Naive thymus-derived CD4-positive, alpha-beta T cell (primary cell): ENCODE measurements around the gene TAF6. TPM values are rescaled to one million over a fixed set of nuclear protein-coding genes. Genes with fewer than 3 reads are reported as not detected.

Experiments
- ATAC-seq: fragments of 150-1000 bp; cut with Tn5 transposase; 2 replicates; pipeline ENCODE4 v1.10.0; 2021; ENCODE audit warnings: mild to moderate bottlenecking, moderate library complexity
- CTCF ChIA-PET: fragments of 350-600 bp; sonication (Branson Sonifier 250); formaldehyde crosslinking; loops from one replicate; lab custom pipeline; 2021; ENCODE audit warnings: antibody characterized with exemption; lab: Charles Lee
- POLR2A ChIA-PET: fragments of 350-600 bp; sonication (Branson Sonifier 250); formaldehyde crosslinking; loops from one replicate; lab custom pipeline; 2021; ENCODE audit warnings: antibody characterized with exemption, inconsistent platforms; lab: Charles Lee
- DNase-seq, 9 donors: peaks; one replicate each; pipeline versions ENCODE4 v3.0.0 to v3.0.0-alpha.2; 2020 to 2022; ENCODE audit warnings: mixed read lengths in 1 of 9
- H3K27ac ChIP-seq: one replicate; pipeline ENCODE4 v1.7.0; 2013; ENCODE audit warnings: mild to moderate bottlenecking, low read depth, low read length, moderate library complexity
- H3K27me3 ChIP-seq, 2 donors: one replicate each; pipeline ENCODE4 v1.7.0; 2013; ENCODE audit warnings: low read length in 2 of 2, mild to moderate bottlenecking in 2 of 2, moderate library complexity in 2 of 2; ENCODE audit not compliant: control insufficient read depth in 2 of 2, insufficient read depth in 2 of 2
- H3K36me3 ChIP-seq, 3 experiments: 1 replicate in 2 of 3; 2 replicates in 1 of 3; pipeline ENCODE4 v1.7.0; 2013; ENCODE audit warnings: low read length in 3 of 3, mild to moderate bottlenecking in 3 of 3, moderate library complexity in 1 of 3; ENCODE audit not compliant: insufficient read depth in 3 of 3, control insufficient read depth in 2 of 3
- H3K4me1 ChIP-seq, 2 donors: one replicate each; pipeline ENCODE4 v1.7.0; 2013; ENCODE audit warnings: low read length in 2 of 2, mild to moderate bottlenecking in 2 of 2, moderate library complexity in 1 of 2; ENCODE audit not compliant: control insufficient read depth in 2 of 2, insufficient read depth in 2 of 2
- H3K4me3 ChIP-seq: 2 replicates; pipeline ENCODE4 v1.7.0; 2013; ENCODE audit warnings: mild to moderate bottlenecking, low read length
- H3K9me3 ChIP-seq, 3 experiments: 1 replicate in 2 of 3; 2 replicates in 1 of 3; pipeline ENCODE4 v1.7.0; 2013; ENCODE audit warnings: low read length in 3 of 3; ENCODE audit not compliant: control insufficient read depth in 2 of 3
- H3K27ac Mint-ChIP-seq, 9 donors: one replicate each; pipeline ENCODE4 v1.8.0; 2020 to 2022; ENCODE audit warnings: mixed read lengths in 9 of 9, mild to moderate bottlenecking in 8 of 9, moderate library complexity in 5 of 9, inconsistent platforms in 2 of 9
- H3K27me3 Mint-ChIP-seq, 5 donors: one replicate each; pipeline ENCODE4 v1.8.0; 2021 to 2022; ENCODE audit warnings: mixed read lengths in 5 of 5, mild to moderate bottlenecking in 1 of 5
- H3K36me3 Mint-ChIP-seq, 5 donors: one replicate each; pipeline ENCODE4 v1.8.0; 2020 to 2022; ENCODE audit warnings: mixed read lengths in 5 of 5, mild to moderate bottlenecking in 3 of 5, inconsistent platforms in 1 of 5
- H3K4me1 Mint-ChIP-seq, 7 donors: one replicate each; pipeline ENCODE4 v1.8.0; 2020 to 2022; ENCODE audit warnings: mixed read lengths in 7 of 7, mild to moderate bottlenecking in 3 of 7, inconsistent platforms in 1 of 7
- H3K4me3 Mint-ChIP-seq, 10 donors: one replicate each; pipeline ENCODE4 v1.8.0; 2020 to 2022; ENCODE audit warnings: mild to moderate bottlenecking in 10 of 10, mixed read lengths in 10 of 10, moderate library complexity in 6 of 10, inconsistent platforms in 2 of 10
- H3K9me3 Mint-ChIP-seq, 11 donors: one replicate each; pipeline ENCODE4 v1.8.0; 2020 to 2022; ENCODE audit warnings: mixed read lengths in 11 of 11, mild to moderate bottlenecking in 4 of 11, inconsistent platforms in 1 of 11, moderate library complexity in 1 of 11
- intact Hi-C, 2 donors: fragments of 100-400 bp; cut with micrococcal nuclease; formaldehyde crosslinking; loops; one replicate each; pipeline ENCODE4 v1.15.1; 2023
- polyA plus RNA-seq, 2 donors: library from polyadenylated mRNA; unstranded; fragments of 300-500 nt; fragmentation: Illumina TruSeq; gene quantifications; one replicate each; pipeline ENCODE4 v1.2.3, GENCODE V29; 2021
- total RNA-seq, 6 experiments: library from RNA in 5 of 6; stranded (reverse) in 5 of 6; gene quantifications; 1 replicate in 5 of 6; 2 replicates in 1 of 6; pipeline ENCODE4 v1.2.3 and lab custom pipeline; 2021 to 2026

The TAF6 gene
- total and polyA plus RNA-seq, 7 experiments from 2014 or later: 30.8 to 68.1 (median 45.0) TPM

- peak overlapping the region; percentile 98 for H3K27ac ChIP-seq
- H3K9me3 ChIP-seq: no peaks in the 10 kb centered on the region
- H3K4me1 ChIP-seq: peaks cover 20 to 33% of the 10 kb centered on the region in 2 donors
- Mint-ChIP-seq H3K27me3 (no peaks in the 10 kb centered on the region), H3K4me1 (peaks cover 13 to 51% (median 33%) of the 10 kb centered on the region in 7 donors), H3K4me3 (peak overlapping the region; percentile 66 to 100 (median 91)), H3K36me3 (peaks cover 0 to 5% (median 0%) of the 10 kb centered on the region in 5 donors), H3K27ac (peak overlapping the region; percentile 62 to 89 (median 81)), H3K9me3 (peaks cover 0 to 4% (median 0%) of the 10 kb centered on the region in 11 donors)
- DNase-seq: peak in 7 of 9 donors; percentile 16 to 41 (median 27)
- H3K4me3 ChIP-seq: peak overlapping the region; percentile 99
- intact Hi-C loops: loop anchor here (1.0 to 2.0 kb wide), 11 partner anchors 9 to 411 kb away; partner anchors contain the start of genes AP4M1 (in 2 of the 2), CNPY4 (in 2 of the 2), LAMTOR4 (in 2 of the 2) and MCM7 (in 2 of the 2)
- POLR2A ChIA-PET: interaction anchor here (0.6 to 2.8 kb wide), 24 partner anchors 8 to 346 kb away, joined by 3 to 15 read pairs (median 4); partner anchors contain the start of genes AP4M1, GAL3ST4, GPC2 and MCM7
- H3K27me3 ChIP-seq: no peaks in the 10 kb centered on the region
- H3K36me3 ChIP-seq: peaks cover 0 to 23% (median 0%) of the 10 kb centered on the region in 3 experiments
- no peak for ATAC-seq
- CTCF ChIA-PET: interaction anchor here (0.6 to 3.3 kb wide), 5 partner anchors 39 to 212 kb away, joined by 3 to 8 read pairs (median 6); no protein-coding TSS in a partner anchor
Measured at GRCh38 chr7:100127866-100128636, 8.9 kb upstream of the TAF6 start.

- ATAC-seq (peak; percentile 95), DNase-seq (peak; percentile 80 to 95 (median 91))
- Histone ChIP-seq H3K27ac (peak within 1 kb of the TSS; percentile 98), H3K4me3 (peak within 1 kb of the TSS; percentile 99), H3K9me3 (no peaks in the 10 kb centered on the region), H3K4me1 (peaks cover 20 to 25% of the 10 kb centered on the region in 2 donors), H3K27me3 (no peaks in the 10 kb centered on the region), H3K36me3 (peaks cover 0 to 32% (median 0%) of the 10 kb centered on the region in 3 experiments)
- Mint-ChIP-seq H3K27me3 (no peaks in the 10 kb centered on the region), H3K4me1 (peaks cover 13 to 46% (median 26%) of the 10 kb centered on the region in 7 donors), H3K9me3 (peaks cover 0 to 4% (median 0%) of the 10 kb centered on the region in 11 donors), H3K27ac (peak within 1 kb of the TSS; percentile 98 to 100 (median 99)), H3K4me3 (peak within 1 kb of the TSS; percentile 95 to 100 (median 98)), H3K36me3 (peaks cover 0 to 12% (median 0%) of the 10 kb centered on the region in 5 donors)
- ChIA-PET POLR2A (interaction anchor here (0.6 to 7.6 kb wide), 29 partner anchors 9 to 356 kb away, joined by 3 to 107 read pairs (median 5); partner anchors contain the start of genes AP4M1, COPS6, GAL3ST4 and GPC2), CTCF (interaction anchor here (0.7 kb wide), 1 partner anchor 149 kb away, joined by 3 read pairs; no protein-coding TSS in a partner anchor)
- intact Hi-C loops: loop anchor here (1.0 to 2.0 kb wide), 12 partner anchors 8 to 412 kb away; partner anchors contain the start of genes AP4M1 (in 2 of the 2), CNPY4 (in 2 of the 2), LAMTOR4 (in 2 of the 2) and MCM7 (in 2 of the 2)
Measured at GRCh38 chr7:100126931-100127865, 8.0 kb upstream of the TAF6 start, which contains the start of gene MBLAC1. TSS of gene MBLAC1 (plus strand) at chr7:100126967. CDS start at chr7:100127396, 429 bp downstream.

GRCh38 chr7:100126239-100126930 lies 7.2 kb upstream of the TAF6 start:
- Mint-ChIP-seq H3K27me3 (no peaks in the 10 kb centered on the region), H3K36me3 (peaks cover 0 to 12% (median 0%) of the 10 kb centered on the region in 5 donors), H3K9me3 (peaks cover 0 to 4% (median 0%) of the 10 kb centered on the region in 11 donors), H3K27ac (peak overlapping the region; percentile 98 to 100 (median 99)), H3K4me3 (peak overlapping the region; percentile 95 to 100 (median 98)), H3K4me1 (peaks cover 8 to 43% (median 26%) of the 10 kb centered on the region in 7 donors)
- intact Hi-C loops: loop anchor here (1.0 to 2.0 kb wide), 6 partner anchors 22 to 302 kb away; partner anchors contain the start of genes COPS6 (in 1 of the 2), LAMTOR4 (in 1 of the 2), MEPCE (in 1 of the 2) and ZCWPW1 (in 1 of the 2)
- Histone ChIP-seq H3K36me3 (peaks cover 0 to 35% (median 0%) of the 10 kb centered on the region in 3 experiments), H3K4me1 (peaks cover 20 to 25% of the 10 kb centered on the region in 2 donors), H3K4me3 (peak overlapping the region; percentile 99), H3K9me3 (no peaks in the 10 kb centered on the region), H3K27ac (peak overlapping the region; percentile 98), H3K27me3 (no peaks in the 10 kb centered on the region)
- ATAC-seq: no peak
- POLR2A ChIA-PET: interaction anchor here (0.6 to 7.6 kb wide), 20 partner anchors 9 to 356 kb away, joined by 3 to 107 read pairs (median 4); partner anchors contain the start of genes AP4M1, COPS6, GAL3ST4 and GPC2
- DNase-seq: no peak
- CTCF ChIA-PET: interaction anchor here (0.6 to 0.7 kb wide), 3 partner anchors 25 to 149 kb away, joined by 3 read pairs; no protein-coding TSS in a partner anchor

GRCh38 chr7:100124301-100125230 lies 5.4 kb upstream of the TAF6 start:
- intact Hi-C loops: no loop called here
- DNase-seq (no peak), ATAC-seq (no peak)
- H3K36me3 ChIP-seq: peaks cover 0 to 37% (median 0%) of the 10 kb centered on the region in 3 experiments
- H3K4me3 ChIP-seq: no peak overlapping the region
- ChIA-PET POLR2A (interaction anchor here (0.6 to 7.6 kb wide), 17 partner anchors 11 to 304 kb away, joined by 3 to 107 read pairs (median 4); partner anchors contain the start of genes AP4M1, GJC3, LAMTOR4 and MCM7), CTCF (no interaction called here)
- peaks cover 12 to 44% (median 32%) of the 10 kb centered on the region in 7 donors for H3K4me1 Mint-ChIP-seq
- H3K4me3 Mint-ChIP-seq: peak overlapping the region; percentile 15 to 100 (median 96)
- no peaks in the 10 kb centered on the region for H3K27me3 ChIP-seq
- H3K27ac Mint-ChIP-seq: peak overlapping the region; percentile 5 to 99 (median 82)
- peaks cover 0 to 12% (median 0%) of the 10 kb centered on the region in 5 donors for H3K36me3 Mint-ChIP-seq
- H3K4me1 ChIP-seq: peaks cover 23 to 24% of the 10 kb centered on the region in 2 donors
- no peaks in the 10 kb centered on the region for H3K27me3 Mint-ChIP-seq
- no peaks in the 10 kb centered on the region for H3K9me3 ChIP-seq
- H3K27ac ChIP-seq: no peak overlapping the region
- peaks cover 0 to 4% (median 0%) of the 10 kb centered on the region in 11 donors for H3K9me3 Mint-ChIP-seq
